Transverse colon (tissue), 4 donors: ENCODE measurements around the gene MTF1. TPM values are rescaled to one million over a fixed set of nuclear protein-coding genes. Genes with fewer than 3 reads are reported as not detected.

ENCODE experiments used
- DNase-seq: peaks from one replicate; pipeline ENCODE4 v3.0.0-alpha.2; 2019
- H3K27ac ChIP-seq, 4 donors: fragments of 200-600 bp; sonication (generic); 2 replicates each; pipeline ENCODE4 v1.5.1; 2016 to 2018; ENCODE audit warnings: inconsistent platforms in 4 of 4
- H3K27me3 ChIP-seq: fragments of 200-600 bp; sonication (generic); 2 replicates; pipeline ENCODE4 v1.5.1; 2017; ENCODE audit warnings: inconsistent platforms
- H3K36me3 ChIP-seq, 4 donors: fragments of 200-600 bp; sonication (generic); 2 replicates each; pipeline ENCODE4 v1.5.1; 2017 to 2019; ENCODE audit warnings: inconsistent platforms in 4 of 4
- H3K4me1 ChIP-seq, 4 donors: fragments of 200-600 bp; sonication (generic); 2 replicates each; pipeline ENCODE4 v1.5.1; 2017 to 2020; ENCODE audit warnings: inconsistent platforms in 4 of 4
- H3K4me3 ChIP-seq, 4 donors: fragments of 200-600 bp; sonication (generic); 1 replicate in 1 of 4; 2 replicates in 3 of 4; pipeline versions ENCODE4 v1.5.1 to v1.6.1; 2017 to 2019; ENCODE audit warnings: inconsistent platforms in 4 of 4
- H3K9me3 ChIP-seq, 2 donors: fragments of 200-600 bp; sonication (generic); 2 replicates each; pipeline ENCODE4 v1.5.1; 2017 to 2019; ENCODE audit warnings: inconsistent platforms in 2 of 2
- EP300 ChIP-seq: sonication (generic); formaldehyde crosslinking; IDR thresholded peaks from one replicate; pipeline ENCODE4 v1.6.1; 2017; ENCODE audit warnings: antibody characterized with exemption, low read depth
- POLR2A ChIP-seq: fragments of 450-650 bp; IDR thresholded peaks from one replicate; pipeline ENCODE4 v1.6.1; 2016; ENCODE audit warnings: antibody characterized with exemption, mild to moderate bottlenecking, moderate library complexity
- POLR2AphosphoS5 ChIP-seq, 3 donors: sonication (generic); formaldehyde crosslinking; IDR thresholded peaks; one replicate each; pipeline ENCODE4 v1.6.1; 2016; ENCODE audit warnings: antibody characterized with exemption in 3 of 3
- WGBS, 2 donors: methylation state at CpG; one replicate each; pipeline ENCODE4 v1.1.5; 2018; ENCODE audit warnings: low coverage in 1 of 2; 5-methylcytosine and 5-hydroxymethylcytosine counted together
- in situ Hi-C, 4 donors: fragments of 200-750 bp; cut with MboI; loops; one replicate each; pipeline versions ENCODE4 v1.15.0 to v1.15.1; 2017; ENCODE audit warnings: low sequenced_read_pairs in 3 of 4, low pct_ligation_motif_present in 1 of 4, low pct_unique_long_range_greater_than_20kb in 1 of 4
- intact Hi-C: fragments of 100-400 bp; cut with DNase I; formaldehyde crosslinking; loops from one replicate; pipeline ENCODE4 v1.15.1; 2023; ENCODE audit warnings: low total_unique reads
- total RNA-seq, 4 donors: library from RNA; depleted of rRNA; stranded (reverse); fragments of >200 nt; gene quantifications; one replicate each; pipeline ENCODE4 v1.1.0, GENCODE V29; 2016
- TF ChIP-seq, protein P1 (sequence below), 5 experiments: fragments of 200-600 bp in 3 of 5; fragments of 450-650 bp in 2 of 5; sonication (generic) in 3 of 5; IDR thresholded peaks; 1 replicate in 2 of 5; 2 replicates in 3 of 5; pipeline ENCODE4 v1.5.1; 2016 to 2017; ENCODE audit warnings: antibody characterized with exemption in 5 of 5, inconsistent platforms in 3 of 5, mild to moderate bottlenecking in 2 of 5, moderate library complexity in 1 of 5

Gene MTF1
- total RNA-seq, 4 donors from 2014 or later: 2.2 to 20.2 (median 9.3) TPM

DNA sequence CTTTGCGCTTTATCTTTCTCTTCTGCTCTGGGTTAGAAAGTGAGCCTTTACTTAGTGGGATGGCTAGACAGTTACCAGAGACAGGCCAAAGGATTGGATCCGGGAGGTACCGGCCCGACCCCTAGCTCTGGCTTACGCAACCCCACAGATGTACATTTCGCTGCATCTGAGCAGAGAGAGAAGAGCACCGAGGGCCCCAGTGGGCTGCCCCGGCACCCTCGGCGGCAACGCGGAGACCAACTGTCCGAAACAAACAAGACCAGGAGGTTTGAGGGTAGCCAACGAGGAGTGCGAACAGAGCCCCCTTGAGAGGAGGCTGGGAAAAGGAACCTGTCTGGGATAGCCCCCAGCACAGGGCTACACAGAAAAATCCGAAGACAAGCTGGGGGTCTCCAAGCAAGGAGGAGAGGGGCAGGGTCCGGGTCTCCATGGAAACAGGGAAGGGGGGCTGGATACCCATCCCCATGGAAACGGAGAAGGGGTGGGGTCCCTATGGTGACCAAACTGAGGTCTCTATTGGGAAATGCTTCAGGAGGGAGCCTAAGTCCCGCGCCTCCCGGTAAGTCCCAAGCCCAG is 373 bp downstream of the MTF1 start:
- H3K27ac ChIP-seq: peak overlapping the region; percentile 92 to 98 (median 96)
- H3K36me3 ChIP-seq: peaks cover 0 to 2% (median under 1%) of the 10 kb centered on the region in 4 donors
- no peaks in the 10 kb centered on the region for H3K9me3 ChIP-seq
- intact Hi-C loops: no loop called here
- in situ Hi-C loops: loop anchor here in 1 of 4 donors (10.0 kb wide), 1 partner anchor 264 kb away; the partner anchor contains the start of gene GNL2
- DNase-seq: peak; percentile 12
- TF ChIP-seq POLR2AphosphoS5 (IDR thresholded peaks at IDR 0.05): no peak
- TF ChIP-seq, protein P1, sequence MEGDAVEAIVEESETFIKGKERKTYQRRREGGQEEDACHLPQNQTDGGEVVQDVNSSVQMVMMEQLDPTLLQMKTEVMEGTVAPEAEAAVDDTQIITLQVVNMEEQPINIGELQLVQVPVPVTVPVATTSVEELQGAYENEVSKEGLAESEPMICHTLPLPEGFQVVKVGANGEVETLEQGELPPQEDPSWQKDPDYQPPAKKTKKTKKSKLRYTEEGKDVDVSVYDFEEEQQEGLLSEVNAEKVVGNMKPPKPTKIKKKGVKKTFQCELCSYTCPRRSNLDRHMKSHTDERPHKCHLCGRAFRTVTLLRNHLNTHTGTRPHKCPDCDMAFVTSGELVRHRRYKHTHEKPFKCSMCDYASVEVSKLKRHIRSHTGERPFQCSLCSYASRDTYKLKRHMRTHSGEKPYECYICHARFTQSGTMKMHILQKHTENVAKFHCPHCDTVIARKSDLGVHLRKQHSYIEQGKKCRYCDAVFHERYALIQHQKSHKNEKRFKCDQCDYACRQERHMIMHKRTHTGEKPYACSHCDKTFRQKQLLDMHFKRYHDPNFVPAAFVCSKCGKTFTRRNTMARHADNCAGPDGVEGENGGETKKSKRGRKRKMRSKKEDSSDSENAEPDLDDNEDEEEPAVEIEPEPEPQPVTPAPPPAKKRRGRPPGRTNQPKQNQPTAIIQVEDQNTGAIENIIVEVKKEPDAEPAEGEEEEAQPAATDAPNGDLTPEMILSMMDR (IDR thresholded peaks at IDR 0.05): peak in 1 of 5 experiments; percentile 12
- peak overlapping the region; percentile 74 to 99 (median 87) for H3K4me3 ChIP-seq
- H3K4me1 ChIP-seq: peaks cover 11 to 49% (median 19%) of the 10 kb centered on the region in 4 donors
- no peaks in the 10 kb centered on the region for H3K27me3 ChIP-seq
- 2 to 8% methylated on average over 4 to 21 of the region's 21 CpGs for WGBS, 2 donors

DNA sequence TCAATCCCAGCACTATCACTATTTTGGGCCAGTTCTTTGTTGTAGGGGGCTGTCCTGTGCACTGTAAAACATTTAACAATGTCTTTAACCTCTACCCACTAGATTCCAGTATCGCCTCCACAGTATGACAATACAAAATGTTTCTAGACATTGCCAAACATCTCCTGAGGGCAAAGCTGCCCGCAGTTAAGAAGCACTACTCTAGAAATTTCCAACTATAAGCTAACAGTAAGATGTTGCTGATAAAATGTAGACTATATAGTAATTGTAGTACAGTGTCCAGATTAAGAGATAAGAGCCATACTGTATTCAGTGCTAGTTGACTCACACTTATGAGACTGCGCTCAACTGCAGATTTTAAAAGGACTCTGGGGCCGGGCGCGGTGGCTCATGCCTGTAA is 5.0 kb downstream of the MTF1 start:
- TF ChIP-seq POLR2A (no peak), EP300 (no peak)
- TF ChIP-seq, protein P1 (IDR thresholded peaks at IDR 0.05): no peak
- Histone ChIP-seq H3K27ac (no peak overlapping the region), H3K36me3 (no peaks in the 10 kb centered on the region), H3K27me3 (no peaks in the 10 kb centered on the region), H3K4me3 (no peak overlapping the region), H3K9me3 (no peaks in the 10 kb centered on the region), H3K4me1 (peaks cover 7 to 76% (median 19%) of the 10 kb centered on the region in 4 donors)
- intact Hi-C loops (no loop called here), in situ Hi-C loops (loop anchor here in 1 of 4 donors (10.0 kb wide), 1 partner anchor 260 kb away; the partner anchor contains the start of gene GNL2)
- no peak for DNase-seq
- WGBS, 2 donors: 88 to 90% methylated on average over 3 to 6 of the region's 6 CpGs

- no peaks in the 10 kb centered on the region for H3K9me3 ChIP-seq
- TF ChIP-seq, protein P1 (IDR thresholded peaks at IDR 0.05): no peak
- TF ChIP-seq EP300 (no peak), POLR2A (no peak), POLR2AphosphoS5 (IDR thresholded peaks at IDR 0.05) (no peak)
- no peak overlapping the region for H3K4me3 ChIP-seq
- no peak overlapping the region for H3K27ac ChIP-seq
- no peaks in the 10 kb centered on the region for H3K36me3 ChIP-seq
- in situ Hi-C loops: loop anchor here in 1 of 4 donors (10.0 kb wide), 1 partner anchor 258 kb away; the partner anchor contains the start of gene GNL2
- DNase-seq: no peak
- intact Hi-C loops: no loop called here
- H3K4me1 ChIP-seq: peaks cover 0 to 72% (median 12%) of the 10 kb centered on the region in 4 donors
- no peaks in the 10 kb centered on the region for H3K27me3 ChIP-seq
Measured at GRCh38 chr1:37853157-37853556, 6.2 kb downstream of the MTF1 start.

DNA sequence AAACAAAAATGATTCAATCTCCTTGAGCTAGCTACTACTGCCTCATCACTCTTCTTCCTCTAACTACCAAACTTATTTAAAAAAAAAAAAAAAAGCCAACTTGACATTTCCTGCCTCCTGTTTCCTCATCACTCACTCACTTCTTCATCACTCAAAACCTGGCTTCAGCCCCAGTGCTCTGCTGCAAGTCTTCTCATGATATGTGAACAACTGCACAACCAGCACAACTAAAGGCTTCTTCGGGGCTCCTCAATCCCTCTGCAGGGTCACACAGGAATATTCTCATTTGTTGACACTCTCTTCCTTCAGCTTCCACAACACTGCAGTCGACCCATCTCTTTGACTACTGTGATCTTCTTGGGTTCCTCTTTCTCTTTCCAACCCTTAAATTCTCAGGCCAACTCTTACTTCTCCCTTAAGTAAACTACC is 7.6 kb downstream of the MTF1 start:
- in situ Hi-C loops (loop anchor here in 1 of 4 donors (10.0 kb wide), 1 partner anchor 257 kb away; the partner anchor contains the start of gene GNL2), intact Hi-C loops (no loop called here)
- Histone ChIP-seq H3K4me1 (peaks cover under 1 to 70% (median 10%) of the 10 kb centered on the region in 4 donors), H3K9me3 (no peaks in the 10 kb centered on the region), H3K27me3 (no peaks in the 10 kb centered on the region), H3K36me3 (no peaks in the 10 kb centered on the region), H3K27ac (no peak overlapping the region), H3K4me3 (no peak overlapping the region)
- DNase-seq: no peak
- 44 to 63% methylated on average over 2 of the region's 2 CpGs for WGBS, 2 donors
- TF ChIP-seq POLR2A: no peak
- TF ChIP-seq, protein P1 (IDR thresholded peaks at IDR 0.05): no peak
- TF ChIP-seq EP300: no peak
- TF ChIP-seq POLR2AphosphoS5 (IDR thresholded peaks at IDR 0.05): no peak
